SKM-1 (cell line): ENCODE data around the gene PCSK5.
"Not testable (repeated sequence)": the region's sequence is repeated elsewhere in the genome, so short reads cannot be mapped to it uniquely, and the experiment has no call there.

ENCODE experiments used
- DNase-seq: peaks from one replicate; lab custom pipeline; 2025; ENCODE audit not compliant: unreplicated experiment; lab: John Stamatoyannopoulos, UW

PCSK5 gene

DNA sequence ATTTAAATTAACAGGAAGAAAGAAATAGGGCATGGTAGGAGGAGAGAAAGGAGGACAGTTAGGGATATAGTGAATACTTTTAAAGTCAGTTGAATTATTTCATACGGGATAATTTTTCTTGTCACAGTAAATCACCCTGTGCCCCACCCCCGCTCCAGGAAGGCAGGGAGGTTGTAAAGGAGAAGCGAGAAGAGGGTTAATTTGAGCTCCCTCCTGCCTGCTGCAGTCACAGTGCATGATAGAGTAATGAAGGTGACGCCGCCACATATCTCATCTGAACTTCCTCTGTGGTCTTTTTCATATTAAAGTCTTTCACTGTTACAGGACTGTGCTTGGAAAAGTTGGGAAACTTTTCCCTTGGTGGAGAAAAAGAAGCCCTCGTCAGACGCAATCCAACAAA is 896 bp upstream of the PCSK5 start:
- DNase-seq, result no peak

GRCh38 chr9:75889977-75890471 is 449 bp upstream of the PCSK5 start:
- no peak for DNase-seq

GRCh38 chr9:75891277-75891741 is 836 bp downstream of the PCSK5 start:
- DNase-seq, result no peak

- DNase-seq, result no peak
Observed at GRCh38 chr9:75891771-75892215, 1.3 kb downstream of the PCSK5 start.

GRCh38 chr9:75892216-75892911 is 1.9 kb downstream of the PCSK5 start:
- DNase-seq, result no peak

DNA sequence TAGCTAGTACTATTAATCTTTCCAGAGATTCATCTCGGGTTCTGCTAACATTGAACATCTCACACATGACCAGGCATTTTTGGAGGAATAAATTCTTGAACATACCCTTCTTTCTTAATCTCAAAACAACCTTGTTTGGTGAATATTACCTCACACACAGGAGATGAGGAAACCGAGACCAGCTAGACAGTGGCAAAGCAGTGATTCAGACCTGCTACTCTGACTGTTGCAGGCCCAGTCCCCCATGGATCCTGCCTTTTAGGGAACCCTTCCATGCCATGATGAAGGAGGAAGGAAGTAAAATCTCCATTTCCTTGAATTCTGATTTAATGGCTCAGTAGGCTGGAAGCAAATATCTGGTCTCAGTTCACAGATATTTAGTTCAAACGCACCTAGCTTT is 2.6 kb downstream of the PCSK5 start:
- DNase-seq, result no peak

DNA sequence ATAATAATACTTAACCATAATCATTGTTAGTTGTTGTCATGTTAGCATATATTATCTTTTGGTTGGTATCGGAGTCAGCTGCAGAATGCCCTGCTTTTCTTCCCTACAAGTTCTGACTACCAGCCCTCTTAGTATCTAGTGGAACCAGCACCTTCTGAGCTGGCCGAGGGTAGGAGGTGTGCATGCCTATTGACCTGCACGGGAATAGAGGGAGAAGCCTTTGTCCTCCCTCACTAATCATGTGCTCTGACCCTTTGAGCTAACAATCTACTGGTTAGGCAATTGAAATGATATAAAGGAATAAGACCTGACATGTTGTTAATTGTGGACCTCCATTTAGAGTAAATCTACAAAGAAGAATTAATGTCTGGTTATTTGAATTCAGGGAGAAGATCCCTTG is 4.1 kb downstream of the PCSK5 start:
- no peak for DNase-seq

DNA sequence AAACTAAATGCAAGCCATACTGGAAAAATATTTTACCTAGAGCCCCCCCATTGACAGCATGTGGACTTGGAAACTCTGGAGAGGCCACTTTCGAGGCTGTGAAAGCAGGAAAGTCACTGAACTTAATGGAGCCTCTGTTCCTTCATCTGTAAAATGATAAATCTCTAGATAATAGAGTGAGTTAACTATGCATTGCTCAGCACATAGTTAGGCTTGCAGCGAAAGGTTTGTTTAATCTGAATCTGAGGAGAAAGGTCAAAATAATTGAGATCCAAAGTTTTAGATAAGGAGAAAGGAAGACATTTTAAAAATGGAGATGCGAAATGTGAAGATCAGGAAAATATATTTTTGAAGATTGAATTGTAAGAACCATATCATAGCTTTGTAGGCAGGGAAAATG is 4.6 kb downstream of the PCSK5 start:
- DNase-seq, result no peak

GRCh38 chr9:75896193-75896592 is 5.7 kb downstream of the PCSK5 start:
- DNase-seq, result no peak

GRCh38 chr9:75900893-75901524 is 10.5 kb downstream of the PCSK5 start:
- DNase-seq, result not testable (repeated sequence)

DNA sequence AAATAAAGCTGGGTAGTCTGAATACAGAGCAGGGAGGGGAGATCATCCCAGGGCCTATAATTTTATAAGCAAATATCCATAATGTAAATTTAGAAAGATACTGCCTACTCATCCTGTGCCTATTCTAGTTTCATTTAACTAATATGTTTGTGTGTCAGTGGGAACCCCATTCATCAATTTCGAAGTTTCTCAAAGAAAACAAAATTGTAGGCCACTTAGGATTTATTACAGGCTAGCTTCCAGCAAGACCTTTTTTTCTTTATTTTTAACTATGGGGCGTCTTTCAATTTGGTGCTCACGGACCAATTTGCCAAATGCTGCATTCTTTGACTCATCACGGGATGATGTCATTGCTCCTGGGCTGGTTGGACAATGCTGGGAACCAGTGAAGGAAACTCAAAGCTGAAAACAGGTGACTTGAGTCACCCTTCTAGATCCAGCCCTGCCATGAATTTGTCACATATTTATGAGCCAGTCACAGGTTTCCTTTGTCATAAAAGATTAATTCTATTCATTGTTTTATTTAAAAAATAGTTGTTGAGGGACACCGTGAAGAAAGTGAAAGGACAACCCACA is 13.4 kb downstream of the PCSK5 start:
- no peak for DNase-seq

GRCh38 chr9:75904364-75904763 is 13.9 kb downstream of the PCSK5 start:
- DNase-seq, result no peak

DNA sequence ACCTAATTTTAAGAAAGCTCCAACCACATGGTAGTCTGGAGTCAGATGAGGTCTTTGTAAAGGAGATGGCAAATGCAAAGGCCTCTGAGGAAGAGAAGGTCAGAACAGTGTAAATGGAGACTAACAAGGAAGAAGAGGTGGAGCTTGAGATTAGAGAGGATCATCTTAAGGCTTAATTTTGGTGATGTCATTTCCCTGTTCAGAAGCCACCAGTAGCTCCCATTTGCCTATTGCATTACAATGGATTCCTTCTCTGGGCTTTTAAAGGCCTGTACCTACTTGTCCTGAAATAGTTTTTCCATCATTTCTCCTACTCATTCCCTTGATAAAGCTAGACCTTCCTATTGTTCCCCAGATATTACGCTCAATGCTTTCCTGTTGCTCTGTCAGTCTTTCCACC is 16.1 kb downstream of the PCSK5 start:
- no peak for DNase-seq

- DNase-seq, result no peak
Observed at GRCh38 chr9:75907329-75907728, 16.9 kb downstream of the PCSK5 start.

- no peak for DNase-seq
Observed at GRCh38 chr9:75907923-75908322, 17.4 kb downstream of the PCSK5 start.

DNA sequence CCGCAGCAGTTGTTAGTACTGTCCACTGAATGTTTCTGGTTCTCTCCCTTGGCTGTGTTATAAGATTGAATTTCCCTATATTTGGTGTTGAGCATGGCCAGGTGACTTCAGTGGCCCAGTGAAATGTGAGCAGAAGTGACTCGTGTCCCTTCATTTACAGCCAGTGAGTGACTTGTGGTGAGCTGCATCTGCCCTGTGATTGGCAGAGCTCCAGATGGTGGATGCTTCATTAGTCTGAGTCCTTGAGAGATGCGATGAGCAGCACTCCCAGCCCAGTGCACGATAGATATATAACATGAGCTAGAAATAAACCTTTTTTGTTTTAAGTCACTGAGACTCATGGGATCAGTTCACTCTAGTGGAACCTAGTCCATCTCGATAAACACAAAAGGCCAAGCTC is 19.3 kb downstream of the PCSK5 start:
- no peak for DNase-seq

DNA sequence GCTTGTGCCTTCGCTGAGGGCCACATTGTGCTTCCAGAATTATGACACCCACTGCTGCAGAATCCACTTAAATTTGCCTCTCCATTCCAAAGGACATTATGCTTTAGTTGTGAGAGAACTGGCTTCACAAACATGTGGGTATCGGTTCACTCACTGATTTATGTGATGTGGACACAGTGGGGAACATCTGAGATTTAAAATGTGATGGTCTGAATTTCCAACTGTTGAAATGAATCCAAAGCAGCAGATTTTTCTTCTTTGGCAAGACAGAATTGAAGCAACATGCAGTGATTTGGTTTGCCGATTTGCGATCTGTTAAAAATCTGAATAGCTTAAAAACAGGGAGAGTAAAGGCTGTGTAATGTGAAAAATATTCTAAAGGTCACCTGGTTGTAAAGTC is 20.3 kb downstream of the PCSK5 start:
- no peak for DNase-seq

- DNase-seq, result no peak
Observed at GRCh38 chr9:75911390-75911789, 20.9 kb downstream of the PCSK5 start.

- no peak for DNase-seq
Observed at GRCh38 chr9:75912951-75913350, 22.5 kb downstream of the PCSK5 start.

GRCh38 chr9:75914002-75914401 is 23.5 kb downstream of the PCSK5 start:
- no peak for DNase-seq

- DNase-seq, result no peak
Observed at GRCh38 chr9:75914883-75915452, 24.5 kb downstream of the PCSK5 start.

GRCh38 chr9:75918154-75918553 is 27.7 kb downstream of the PCSK5 start:
- no peak for DNase-seq
